GM21515 (cell line): ENCODE measurements around the gene METTL4.

Experiments used
- ATAC-seq: cut with Tn5 transposase; IDR thresholded peaks from one replicate; pipeline ENCODE4 v1.9.1; 2021; ENCODE audit not compliant: unreplicated experiment

Gene METTL4

DNA sequence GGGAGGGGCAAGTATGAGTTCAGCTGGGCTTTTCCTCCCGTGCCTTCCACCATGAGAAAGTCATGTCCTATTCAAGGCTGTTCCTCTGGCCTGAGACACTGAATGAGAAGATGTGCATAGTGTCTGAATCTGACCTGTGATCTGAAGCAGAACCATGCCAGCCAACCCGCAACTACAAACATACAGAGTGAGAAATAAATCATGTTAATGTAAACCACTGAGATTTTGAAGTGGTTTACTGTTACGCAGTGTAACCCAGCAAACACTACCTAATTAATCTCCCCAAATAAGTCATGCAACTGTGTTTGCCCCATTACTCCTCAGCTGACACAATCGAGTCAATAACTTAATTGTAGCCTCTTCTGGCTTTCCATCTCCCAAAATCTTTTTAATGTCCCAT is 49.2 kb downstream of the METTL4 start:
- ATAC-seq: no peak

DNA sequence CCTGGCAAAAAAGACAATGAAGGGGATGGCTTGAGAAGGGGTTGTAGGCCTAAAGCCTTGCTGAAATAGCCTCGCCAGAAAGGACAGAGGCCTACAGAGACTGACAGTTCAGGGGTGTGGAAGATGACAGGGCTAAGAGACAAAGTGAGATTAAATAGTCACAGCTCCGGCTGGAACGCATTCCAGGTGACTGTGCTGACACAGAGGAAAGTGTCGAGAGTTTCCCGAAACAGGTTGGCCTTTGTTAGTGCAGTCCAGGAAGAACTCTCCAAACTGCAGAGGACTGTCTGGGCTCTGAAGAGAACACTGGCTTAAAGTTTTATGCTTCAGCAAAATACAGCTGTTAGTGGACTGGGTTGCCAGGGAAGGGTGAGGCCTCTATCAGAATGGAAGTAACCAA is 52.8 kb downstream of the METTL4 start:
- no peak for ATAC-seq

DNA sequence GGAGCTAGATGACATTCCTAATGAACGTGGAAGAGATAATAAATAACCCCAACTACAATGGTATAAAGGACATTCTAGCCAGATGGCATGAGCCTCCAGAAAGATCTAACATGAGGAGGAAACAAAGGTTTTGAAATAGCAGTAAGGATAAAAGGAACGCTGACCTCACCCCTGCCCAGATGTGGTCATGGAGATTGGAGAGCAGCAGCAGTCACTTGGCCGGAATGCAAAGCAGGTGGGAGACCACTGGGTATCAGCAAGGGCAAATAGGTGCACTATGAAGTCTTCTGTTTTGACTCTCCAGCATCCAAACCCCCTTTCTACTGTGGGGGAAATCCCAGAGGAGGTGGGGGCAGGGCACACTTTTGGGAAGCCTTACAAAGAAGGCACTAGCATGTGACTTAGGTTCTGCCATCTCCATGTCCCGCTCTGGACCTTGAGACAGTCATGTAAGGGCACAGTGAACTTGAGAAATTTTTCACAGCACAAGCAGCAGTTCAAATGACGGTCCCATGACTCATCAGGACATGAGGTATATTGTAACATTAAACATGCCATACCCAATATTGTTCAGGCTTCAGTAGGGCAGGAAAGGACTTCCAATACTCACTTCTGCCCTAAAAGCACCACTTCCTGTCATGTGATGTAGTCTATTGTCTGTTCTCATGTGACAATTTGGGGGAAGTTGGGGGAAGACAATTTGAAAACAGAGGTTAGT is 55.2 kb downstream of the METTL4 start:
- no peak for ATAC-seq

DNA sequence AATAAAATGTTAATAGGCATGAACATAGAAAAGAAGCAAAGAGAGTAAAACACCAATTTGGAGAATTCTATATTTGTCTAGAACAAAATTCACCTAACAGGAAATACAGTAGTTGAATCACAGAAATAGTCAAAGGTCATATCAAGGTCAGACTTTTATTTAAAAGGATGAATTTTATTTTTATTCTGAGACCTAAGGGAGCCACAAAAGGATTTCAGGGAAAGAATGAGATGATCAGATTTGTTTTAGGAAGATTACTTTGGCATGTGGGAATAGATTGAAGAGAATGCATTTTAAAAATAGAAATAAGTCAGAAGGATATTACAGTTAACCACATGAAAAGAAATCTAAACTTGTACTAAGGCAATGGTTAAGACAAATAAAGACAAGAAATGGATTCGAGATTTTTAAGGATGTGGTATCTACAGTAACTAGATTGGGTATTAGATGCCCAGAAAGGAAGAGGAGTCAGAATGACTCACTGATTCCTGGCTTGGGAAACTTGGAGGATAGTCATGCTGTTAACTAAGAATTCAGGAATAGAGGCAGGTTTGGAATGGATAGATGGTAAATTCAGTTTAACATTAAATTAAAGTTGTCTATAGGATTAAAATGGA is 56.0 kb downstream of the METTL4 start:
- ATAC-seq: no peak

DNA sequence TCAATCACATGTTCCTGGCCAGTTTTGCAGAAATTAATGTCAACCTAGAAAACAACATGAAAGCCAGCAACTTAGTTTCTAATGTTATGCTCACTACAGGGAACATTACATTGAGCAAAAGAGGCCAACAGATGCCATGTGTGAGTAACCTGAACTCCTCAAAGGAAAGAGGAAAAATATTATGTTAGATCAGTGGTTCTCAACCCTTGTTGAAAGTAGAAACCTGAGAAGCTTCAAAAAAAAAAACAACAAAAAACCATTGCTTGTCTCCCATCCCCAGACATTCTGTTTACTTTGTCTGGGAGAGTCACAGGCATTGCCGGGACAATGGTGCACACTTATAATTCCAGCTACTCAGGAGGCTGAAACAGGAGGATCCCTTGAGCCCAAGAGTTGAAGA is 57.7 kb downstream of the METTL4 start:
- ATAC-seq: no peak

- no peak for ATAC-seq
These were observed 59.2 kb downstream of the METTL4 start for GRCh38 chr18:2512059-2512458.

DNA sequence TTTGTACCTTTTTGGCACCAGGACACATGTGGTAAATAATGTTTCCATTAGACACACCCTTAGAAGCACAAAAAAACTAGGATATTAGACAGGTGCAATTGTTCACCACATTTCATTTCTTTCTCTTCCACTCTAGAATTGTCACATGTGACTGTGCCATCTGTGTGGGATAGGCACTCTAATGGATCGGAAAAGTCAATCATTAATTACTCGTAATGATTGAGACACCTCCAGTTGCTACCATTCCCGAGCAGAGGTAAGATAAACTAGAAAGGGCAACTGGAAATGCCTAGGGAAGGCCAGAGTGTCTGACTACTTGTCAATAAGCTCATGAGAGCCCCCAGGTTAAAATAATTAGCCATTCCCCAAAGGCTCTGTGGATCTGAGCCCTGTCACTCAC is 59.9 kb downstream of the METTL4 start:
- no peak for ATAC-seq

DNA sequence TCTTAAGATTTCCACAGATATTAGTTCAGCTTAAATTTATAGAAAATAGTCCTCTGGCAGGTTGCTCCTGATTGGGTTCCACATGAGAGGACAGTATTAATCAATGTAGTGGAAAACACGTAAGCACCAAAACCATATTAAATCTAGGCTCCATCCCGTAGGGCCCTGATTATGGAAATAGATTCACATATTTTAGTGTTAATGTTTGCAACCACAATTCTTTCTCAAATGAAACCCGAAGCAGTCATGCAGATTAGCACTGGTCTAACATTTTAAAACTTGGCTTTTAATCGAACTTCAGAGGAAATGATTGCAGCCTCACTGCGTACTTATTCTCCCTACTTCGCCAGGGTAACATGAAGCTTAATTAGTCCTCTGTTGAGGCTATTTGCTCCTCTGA is 60.9 kb downstream of the METTL4 start:
- ATAC-seq: no peak

DNA sequence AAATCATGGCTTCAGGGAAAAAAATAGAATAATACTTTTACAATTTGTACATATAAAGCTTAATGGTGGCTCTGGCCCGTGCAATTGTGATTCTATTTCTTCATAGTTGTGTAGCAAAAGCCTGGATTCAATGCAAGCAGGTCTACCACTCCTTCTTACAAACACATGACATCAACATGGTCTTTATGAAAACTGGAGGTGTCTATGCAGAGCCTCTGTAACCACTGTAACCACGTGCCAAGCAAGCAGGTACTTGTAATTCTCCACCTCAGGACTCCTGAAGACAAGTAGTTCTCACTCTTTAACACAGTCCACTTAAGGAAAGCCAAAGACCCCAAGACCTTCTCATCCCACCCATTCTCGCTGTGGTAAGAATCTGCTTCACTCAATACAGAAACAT is 62.6 kb downstream of the METTL4 start:
- ATAC-seq: no peak

GRCh38 chr18:2508155-2508554 is 63.1 kb downstream of the METTL4 start:
- ATAC-seq: no peak

GRCh38 chr18:2504642-2505041 is 66.7 kb downstream of the METTL4 start:
- no peak for ATAC-seq

DNA sequence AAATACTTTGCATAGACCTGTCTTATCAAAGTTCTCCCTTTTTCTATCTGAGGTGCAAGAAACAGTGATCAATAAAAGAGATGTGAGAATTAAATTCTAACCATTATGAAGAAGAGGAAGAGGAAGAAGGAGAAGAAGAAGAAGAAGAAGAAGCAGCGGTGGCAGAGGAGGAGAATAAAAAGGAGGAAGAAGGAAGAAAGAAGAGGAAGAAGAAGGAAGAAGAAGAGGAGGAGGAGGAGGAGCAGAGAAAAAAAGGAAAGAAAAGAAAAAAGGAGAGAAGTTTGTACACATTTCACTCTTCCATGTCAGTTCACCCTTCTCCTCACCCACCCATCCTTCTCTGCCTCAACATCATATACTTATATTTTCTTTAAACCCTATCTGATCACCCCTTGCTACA is 68.4 kb downstream of the METTL4 start:
- ATAC-seq: no peak

DNA sequence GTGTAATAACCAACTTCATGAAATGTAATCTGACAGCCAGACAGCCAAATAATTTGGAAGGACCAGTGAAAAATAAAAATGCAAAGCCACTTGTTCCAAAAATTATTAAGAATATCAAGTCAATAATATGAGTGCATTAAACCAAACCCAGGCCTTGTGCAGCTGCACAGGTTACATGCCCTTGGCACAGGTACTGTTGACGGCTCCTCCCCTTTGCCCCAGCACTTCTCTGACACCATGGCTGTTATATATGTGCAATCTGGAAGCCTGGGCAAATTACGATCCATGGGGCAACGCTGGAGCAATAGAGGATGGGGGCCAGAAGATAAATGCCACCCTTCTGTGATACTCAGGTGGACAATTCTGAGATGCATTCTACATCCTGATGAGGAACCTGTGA is 68.9 kb downstream of the METTL4 start:
- ATAC-seq: no peak

DNA sequence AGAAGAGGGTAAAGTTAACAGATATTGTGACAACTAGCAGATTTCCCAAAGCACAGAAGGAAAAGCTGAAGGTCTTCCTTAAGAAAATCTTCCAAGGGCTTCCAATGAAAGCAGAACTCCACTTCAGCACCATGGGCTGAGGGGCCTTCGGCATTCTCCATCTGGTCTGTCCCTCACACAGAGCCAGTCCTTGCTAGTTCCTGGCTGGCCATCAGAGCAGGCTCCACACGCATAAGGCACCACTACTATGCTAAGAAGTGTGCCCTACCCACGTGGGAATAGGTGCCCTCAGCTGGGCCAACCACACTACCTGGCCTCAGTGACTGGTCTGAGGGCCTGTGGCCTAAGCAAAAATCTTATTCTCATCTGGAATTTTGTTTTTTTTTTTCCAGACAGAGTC is 73.5 kb downstream of the METTL4 start:
- ATAC-seq: no peak

GRCh38 chr18:2495381-2495780 is 75.9 kb downstream of the METTL4 start:
- ATAC-seq: no peak

DNA sequence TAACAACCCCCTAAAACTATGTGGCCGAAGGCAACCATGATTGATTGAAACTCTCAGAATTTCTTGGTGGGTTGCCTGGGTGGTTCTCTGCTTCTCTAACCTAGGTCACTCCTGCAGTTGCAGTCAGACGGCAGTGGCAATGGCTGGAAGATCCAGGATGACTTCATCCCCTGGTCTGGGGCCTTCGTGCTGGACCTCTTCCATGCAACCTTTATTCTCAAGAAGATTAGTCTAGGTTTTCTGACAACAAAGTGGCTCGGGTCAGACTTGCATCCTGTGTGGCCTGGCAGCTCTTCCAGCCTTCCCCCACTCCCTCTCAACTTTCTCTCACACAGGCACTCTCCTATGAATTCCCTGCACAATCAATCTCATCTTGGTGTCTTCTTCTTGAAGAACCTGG is 76.4 kb downstream of the METTL4 start:
- no peak for ATAC-seq
